Psoas muscle (tissue), 8 donors: ENCODE measurements around the gene ZNF804B. TPM values are rescaled to one million over a fixed set of nuclear protein-coding genes. Genes with fewer than 3 reads are reported as not detected.

Experiments
- ATAC-seq, 4 donors: fragments of 200-7000 bp; cut with Tn5 transposase; one replicate each; pipeline ENCODE4 v1.9.1; 2020; ENCODE audit warnings: moderate library complexity in 3 of 4, mild to moderate bottlenecking in 2 of 4
- DNase-seq, 2 donors: peaks; one replicate each; pipeline ENCODE4 v3.0.0-alpha.2; 2020
- H3K27ac ChIP-seq: fragments of 200-600 bp; one replicate; pipeline ENCODE4 v1.8.0; 2022
- H3K27me3 ChIP-seq, 3 donors: fragments of 200-600 bp in 1 of 3; one replicate each; pipeline versions ENCODE4 v1.6.1 to v1.8.0; 2013 to 2022; ENCODE audit warnings: low read length in 2 of 3, mild to moderate bottlenecking in 2 of 3, moderate library complexity in 1 of 3; ENCODE audit not compliant: insufficient read depth in 3 of 3
- H3K36me3 ChIP-seq, 2 donors: fragments of 200-600 bp in 1 of 2; one replicate each; pipeline versions ENCODE4 v1.6.1 to v1.8.0; 2013 to 2022; ENCODE audit warnings: low read depth in 1 of 2, mild to moderate bottlenecking in 1 of 2, moderate library complexity in 1 of 2; ENCODE audit not compliant: insufficient read depth in 1 of 2
- H3K4me1 ChIP-seq: fragments of 200-600 bp; one replicate; pipeline ENCODE4 v1.8.0; 2022
- H3K4me3 ChIP-seq: fragments of 200-600 bp; one replicate; pipeline ENCODE4 v1.8.0; 2022; ENCODE audit warnings: mild to moderate bottlenecking
- H3K9me3 ChIP-seq: fragments of 200-600 bp; one replicate; pipeline ENCODE4 v1.8.0; 2022
- CTCF ChIP-seq: fragments of 200-600 bp; IDR thresholded peaks from one replicate; pipeline ENCODE4 v1.8.0; 2022; ENCODE audit warnings: antibody characterized with exemption
- WGBS, 3 donors: extraction: QIAGEN DNeasy Blood & Tissue Kit; methylation state at CpG; one replicate each; pipeline versions ENCODE4 v1.1.6 to v1.1.7; 2013; 5-methylcytosine and 5-hydroxymethylcytosine counted together
- intact Hi-C, 2 donors: fragments of 100-400 bp; cut with DNase I; formaldehyde crosslinking; loops; one replicate each; pipeline versions ENCODE4 v1.11.0 to v1.14.2; 2022
- long read RNA-seq, 2 donors: library from polyadenylated mRNA; unstranded; transcript quantifications; one replicate each; pipeline ENCODE4 v2.0.0, GENCODE V29; 2021
- polyA plus RNA-seq, 3 donors: library from polyadenylated mRNA; stranded (reverse); fragments of 200-250 nt; gene quantifications; one replicate each; pipeline ENCODE4 v1.2.3, GENCODE V29; 2013
- total RNA-seq, 4 donors: library from RNA; stranded (reverse); fragmentation: NEBNext Ultra II Directional in 2 of 4; extraction: Animal tissue kit (Norgen Biotek cat#: 25700) in 2 of 4; gene quantifications; one replicate each; pipeline versions ENCODE4 v1.2.1 to v1.2.4, GENCODE V29; 2021 to 2023
- donor health status: healthy with polysubstance abuse.
- donor health status: DM: no; HTN: no; CAD: no; lungs with moderate emphysema.
- donor health status: Bipolar disorder and iron deficiency.
- donor health status: healthy.
- donor health status: DM: yes; HTN: yes; CAD: no.
- donor health status: DM: no; HTN: no; CAD: no.
- donor health status: DM: no; HTN: no; CAD: no.
- donor health status: DM: yes; HTN: yes; CAD: no.

Gene ZNF804B
- total RNA-seq (not detected), polyA plus RNA-seq (not detected)
- long read RNA-seq, donor 1, result 0 reads
- long read RNA-seq, donor 2, result 0 reads

DNA sequence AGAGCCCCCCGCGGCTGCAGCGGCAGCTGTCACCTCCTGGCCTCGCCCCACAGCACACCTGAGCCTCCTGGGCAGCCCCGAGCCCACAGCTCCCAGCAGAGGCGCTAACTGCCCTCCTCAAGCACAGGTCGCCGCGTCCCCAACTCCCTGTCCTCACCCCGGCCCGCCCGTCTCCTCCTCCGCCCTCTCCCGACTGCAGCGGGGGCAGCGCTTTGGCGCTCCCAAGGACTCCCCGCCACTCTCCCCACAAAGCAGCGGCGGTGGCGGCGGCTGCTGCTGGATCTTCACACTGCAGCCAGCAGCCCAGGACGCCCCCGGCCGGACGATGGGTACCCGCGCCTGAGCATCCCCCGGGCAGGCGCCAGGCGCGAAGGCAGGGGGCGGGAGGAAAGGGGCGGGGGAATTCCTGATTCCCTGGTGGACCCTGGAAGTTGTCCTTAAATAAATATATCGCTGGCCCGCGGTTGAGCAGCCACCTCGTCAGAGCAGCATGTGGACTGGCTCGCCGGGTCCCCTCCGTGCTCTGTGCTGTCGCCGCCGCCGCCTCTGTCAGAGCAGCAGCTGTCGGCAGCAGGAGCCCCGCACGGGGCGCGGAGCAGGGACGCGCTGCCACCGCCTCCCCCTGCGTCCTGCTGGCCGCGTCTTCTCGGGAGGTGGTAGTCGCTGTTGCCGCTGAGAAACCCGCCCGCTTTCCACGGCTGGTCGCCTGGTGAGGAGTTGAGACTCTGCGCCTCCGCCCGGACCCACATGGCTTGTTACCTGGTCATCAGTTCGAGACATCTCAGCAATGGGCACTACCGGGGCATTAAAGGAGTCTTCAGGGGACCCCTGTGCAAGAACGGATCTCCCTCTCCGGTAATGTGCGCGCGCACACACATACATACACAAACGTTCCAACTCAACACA, at the start of gene ZNF804B:
ZNF804B (plus strand) TSS at position 471 of the 906 bp plus-strand sequence; CDS start at position 748, 277 bp downstream.
- TF ChIP-seq CTCF, result no peak
- intact Hi-C loops, result no loop called here
- ATAC-seq (no peak), DNase-seq (peak; percentile 10 to 42)
- no peaks in the 10 kb centered on the region for H3K36me3 ChIP-seq
- H3K4me3 ChIP-seq, result peak within 1 kb of the TSS; percentile 37
- peaks cover 0 to 37% (median 6%) of the 10 kb centered on the region in 3 donors for H3K27me3 ChIP-seq
- 2 to 3% (median 3%) methylated on average over 61 to 74 of the region's 74 CpGs for whole genome bisulfite sequencing, 3 donors
- H3K27ac ChIP-seq, result no peak within 1 kb of the TSS
- H3K9me3 ChIP-seq, result no peaks in the 10 kb centered on the region
- H3K4me1 ChIP-seq, result peaks cover 4% of the 10 kb centered on the region

- WGBS, 3 donors, result 58 to 92% (median 90%) methylated on average over 2 of the region's 2 CpGs
- no peaks in the 10 kb centered on the region for H3K4me1 ChIP-seq
- H3K27ac ChIP-seq, result no peak overlapping the region
- intact Hi-C loops, result no loop called here
- ATAC-seq (no peak), DNase-seq (no peak)
- no peaks in the 10 kb centered on the region for H3K36me3 ChIP-seq
- TF ChIP-seq CTCF, result no peak
- H3K9me3 ChIP-seq, result no peaks in the 10 kb centered on the region
- no peaks in the 10 kb centered on the region for H3K27me3 ChIP-seq
- H3K4me3 ChIP-seq, result no peak overlapping the region
Observed at GRCh38 chr7:88735920-88736319, 23.6 kb upstream of the ZNF804B start.

GRCh38 chr7:88737632-88738031, 21.9 kb upstream of the ZNF804B start:
- no peak overlapping the region for H3K4me3 ChIP-seq
- no peak for ATAC-seq
- H3K4me1 ChIP-seq, result no peaks in the 10 kb centered on the region
- intact Hi-C loops, result no loop called here
- no peak overlapping the region for H3K27ac ChIP-seq
- no peak for TF ChIP-seq CTCF
- no peaks in the 10 kb centered on the region for H3K27me3 ChIP-seq
- no peaks in the 10 kb centered on the region for H3K9me3 ChIP-seq
- H3K36me3 ChIP-seq, result no peaks in the 10 kb centered on the region
- no peak for DNase-seq

- WGBS, 3 donors, result 58 to 68% (median 62%) methylated on average over 3 of the region's 3 CpGs
- TF ChIP-seq CTCF, result no peak
- ATAC-seq (no peak), DNase-seq (no peak)
- no peaks in the 10 kb centered on the region for H3K36me3 ChIP-seq
- intact Hi-C loops, result no loop called here
- no peaks in the 10 kb centered on the region for H3K4me1 ChIP-seq
- no peaks in the 10 kb centered on the region for H3K9me3 ChIP-seq
- H3K27me3 ChIP-seq, result no peaks in the 10 kb centered on the region
- no peak overlapping the region for H3K4me3 ChIP-seq
- no peak overlapping the region for H3K27ac ChIP-seq
Observed at GRCh38 chr7:88746126-88746525, 13.4 kb upstream of the ZNF804B start.
